NT2/D1 (cell line): ENCODE results near the gene C10orf71.

ENCODE experiments used
- DNase-seq: peaks from one replicate; pipeline ENCODE4 v3.0.0-alpha.2; 2011; ENCODE audit warnings: low read depth, low spot score
- H3K27me3 ChIP-seq: 2 replicates; pipeline ENCODE4 v1.6.0; 2011; ENCODE audit warnings: mild to moderate bottlenecking; ENCODE audit not compliant: insufficient read length, insufficient read depth
- H3K36me3 ChIP-seq: 2 replicates; pipeline ENCODE4 v1.6.1; 2011; ENCODE audit warnings: mild to moderate bottlenecking, low read length, mixed read lengths; ENCODE audit not compliant: insufficient read depth, insufficient read length
- H3K4me1 ChIP-seq: 2 replicates; pipeline ENCODE4 v1.5.1; 2011; ENCODE audit not compliant: insufficient read depth, insufficient read length
- H3K4me3 ChIP-seq: 2 replicates; pipeline ENCODE4 v1.5.1; 2011; ENCODE audit warnings: low read depth; ENCODE audit not compliant: insufficient read length
- H3K9ac ChIP-seq: 2 replicates; pipeline ENCODE4 v1.6.0; 2011; ENCODE audit warnings: low read depth; ENCODE audit not compliant: insufficient read length
- H3K9me3 ChIP-seq: 2 replicates; pipeline ENCODE4 v1.5.1; 2011; ENCODE audit warnings: mild to moderate bottlenecking, low read length; ENCODE audit not compliant: insufficient read depth
- SUZ12 ChIP-seq: IDR thresholded peaks from 2 replicates; pipeline ENCODE4 v1.6.1; 2011; ENCODE audit not compliant: insufficient read length, insufficient read depth; ENCODE audit errors: extremely low read depth
- YY1 ChIP-seq: IDR thresholded peaks from 2 replicates; pipeline ENCODE4 v1.6.1; 2011; ENCODE audit not compliant: insufficient read length, insufficient read depth
- ZNF274 ChIP-seq: IDR thresholded peaks from 2 replicates; pipeline ENCODE4 v1.6.1; 2011; ENCODE audit warnings: mild to moderate bottlenecking, low read depth, low read length

Gene C10orf71

DNA sequence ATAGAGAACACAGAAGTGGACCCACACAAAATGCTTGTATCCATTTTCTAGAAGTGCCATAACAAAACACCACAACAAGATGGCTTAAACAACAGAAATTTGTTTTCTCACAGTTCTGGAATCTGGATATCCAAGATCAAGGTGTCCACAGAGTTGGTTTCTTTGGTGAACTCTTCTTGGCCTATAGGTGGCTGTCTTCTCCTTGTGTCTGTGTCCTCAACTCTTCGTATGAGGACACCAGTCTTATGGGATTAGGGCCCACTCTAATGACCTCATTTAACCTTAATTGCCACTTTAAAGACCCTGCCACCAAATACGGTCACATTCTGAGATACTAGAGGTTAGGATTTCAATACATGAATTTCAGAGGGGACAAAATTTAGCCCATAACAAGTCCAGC, 30.8 kb upstream of the C10orf71 start:
- Histone ChIP-seq H3K36me3 (no peaks in the 10 kb centered on the region), H3K27me3 (no peaks in the 10 kb centered on the region), H3K4me1 (no peaks in the 10 kb centered on the region), H3K9me3 (peaks cover 13% of the 10 kb centered on the region), H3K4me3 (no peak overlapping the region), H3K9ac (no peak overlapping the region)
- no peak for DNase-seq
- no peak for TF ChIP-seq ZNF274

DNA sequence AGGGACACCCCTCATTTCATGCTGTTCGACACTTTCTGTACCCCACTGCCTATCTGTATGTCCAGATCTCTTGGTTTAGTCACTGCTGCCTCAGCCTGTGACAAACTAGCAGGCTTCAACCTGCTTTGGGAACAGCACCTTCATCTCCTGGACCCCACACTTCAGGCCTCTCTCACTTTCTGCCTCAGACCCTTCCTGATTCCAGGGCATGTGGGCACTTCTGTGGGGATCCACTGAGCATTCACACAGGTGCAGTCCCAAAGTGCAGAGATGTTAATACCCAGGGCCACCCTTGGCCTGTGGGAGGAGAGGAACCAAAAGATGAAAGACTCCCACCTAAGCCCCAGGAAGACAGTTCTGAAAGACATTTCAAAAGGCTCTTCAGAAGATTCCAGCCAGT, 29.4 kb upstream of the C10orf71 start:
- no peak for DNase-seq
- Histone ChIP-seq H3K27me3 (no peaks in the 10 kb centered on the region), H3K9me3 (peaks cover 13% of the 10 kb centered on the region), H3K36me3 (no peaks in the 10 kb centered on the region), H3K9ac (no peak overlapping the region), H3K4me3 (no peak overlapping the region), H3K4me1 (no peaks in the 10 kb centered on the region)
- no peak for TF ChIP-seq SUZ12
- no peak for TF ChIP-seq YY1
- no peak for TF ChIP-seq ZNF274

DNA sequence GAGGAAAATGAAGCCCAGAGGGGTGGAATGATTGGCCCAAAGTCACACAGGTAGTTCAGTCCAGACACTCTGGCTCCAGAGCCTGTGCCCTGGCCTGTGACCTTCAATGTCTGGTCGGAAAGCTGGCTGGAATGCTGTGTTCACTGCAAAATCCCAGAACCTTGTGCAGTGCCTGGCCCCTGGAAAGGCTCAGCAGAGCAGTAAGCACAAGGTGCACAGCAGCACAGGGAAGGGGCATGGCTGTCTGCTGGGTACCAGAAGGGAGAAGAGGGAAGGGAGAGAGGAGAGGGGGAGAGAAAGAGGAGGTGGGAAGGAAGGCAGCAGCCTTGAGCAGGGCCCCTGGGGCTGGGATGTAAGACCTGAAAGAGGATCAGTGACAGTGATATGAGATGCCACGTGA, 28.4 kb upstream of the C10orf71 start:
- Histone ChIP-seq H3K4me1 (no peaks in the 10 kb centered on the region), H3K9me3 (0 out of 2 replicates have a peak, but pooled peaks cover 4% of the 10 kb centered on the region), H3K9ac (no peak overlapping the region), H3K36me3 (no peaks in the 10 kb centered on the region), H3K4me3 (no peak overlapping the region), H3K27me3 (no peaks in the 10 kb centered on the region)
- no peak for TF ChIP-seq ZNF274
- TF ChIP-seq SUZ12: no peak
- TF ChIP-seq YY1: no peak
- no peak for DNase-seq

DNA sequence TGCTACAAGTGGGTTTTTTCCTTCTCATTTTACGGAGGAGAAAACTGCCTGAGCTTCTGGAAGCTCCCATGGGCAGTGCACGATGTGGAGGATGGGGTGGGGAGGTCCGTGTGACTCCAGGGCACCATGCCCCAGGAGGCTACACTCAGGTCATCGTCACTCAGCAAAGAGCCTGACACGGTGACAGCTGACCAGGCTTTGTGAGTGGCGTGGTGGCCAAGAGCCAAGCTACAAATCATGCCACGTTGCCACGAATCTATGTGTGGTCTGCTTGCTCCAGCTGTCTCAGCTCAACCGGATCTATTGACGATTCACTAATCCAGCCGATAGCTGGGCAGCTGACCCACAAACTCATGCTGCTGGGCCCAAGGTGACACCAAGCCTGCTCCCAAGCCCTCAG, 27.6 kb upstream of the C10orf71 start:
- no peak overlapping the region for H3K4me3 ChIP-seq
- H3K36me3 ChIP-seq: no peaks in the 10 kb centered on the region
- H3K27me3 ChIP-seq: no peaks in the 10 kb centered on the region
- H3K9ac ChIP-seq: no peak overlapping the region
- H3K4me1 ChIP-seq: no peaks in the 10 kb centered on the region
- no peak for DNase-seq
- no peak for TF ChIP-seq SUZ12
- TF ChIP-seq YY1: no peak
- TF ChIP-seq ZNF274: no peak
- no peaks in the 10 kb centered on the region for H3K9me3 ChIP-seq

DNA sequence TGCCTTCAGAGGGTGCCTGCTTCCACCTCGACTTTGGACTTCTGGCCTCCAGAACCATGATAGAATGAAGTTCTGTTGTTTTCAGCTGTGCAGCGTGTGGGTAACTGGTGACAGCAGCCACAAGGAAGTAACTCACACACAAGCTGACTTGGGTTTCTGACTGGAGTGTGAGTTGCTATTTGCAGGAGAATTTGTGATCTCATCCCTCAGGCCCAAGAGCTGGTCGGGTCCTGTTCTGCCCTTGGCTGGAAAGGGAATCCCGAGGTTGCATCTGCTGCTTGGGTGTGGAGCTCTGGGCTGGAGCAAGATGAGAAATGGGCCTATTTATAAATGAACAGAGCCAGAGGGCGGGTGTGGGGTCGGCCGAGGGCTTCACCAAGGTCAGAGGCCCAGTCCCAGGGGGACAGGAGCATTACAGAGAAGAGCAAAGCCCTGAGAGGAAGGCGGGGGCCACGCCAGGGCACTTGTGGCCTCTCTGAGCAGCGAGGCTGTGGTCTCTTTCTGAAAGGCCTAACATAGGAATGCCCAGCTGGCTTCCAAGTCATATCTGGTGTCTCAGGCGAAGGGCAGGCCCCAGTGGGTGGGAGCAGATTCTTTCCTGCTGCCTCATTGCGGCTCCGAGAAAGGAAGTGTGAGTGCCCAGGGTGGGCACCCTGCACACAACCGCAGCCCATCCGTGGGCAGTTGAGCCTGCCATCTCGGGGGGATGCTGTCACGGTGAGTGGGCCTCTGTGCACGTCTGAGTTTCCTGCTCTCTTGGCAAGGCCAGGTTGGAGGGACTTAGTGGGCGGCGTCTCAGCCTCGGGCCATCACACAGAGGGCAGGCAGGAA, 26.5 kb upstream of the C10orf71 start:
- no peaks in the 10 kb centered on the region for H3K27me3 ChIP-seq

DNA sequence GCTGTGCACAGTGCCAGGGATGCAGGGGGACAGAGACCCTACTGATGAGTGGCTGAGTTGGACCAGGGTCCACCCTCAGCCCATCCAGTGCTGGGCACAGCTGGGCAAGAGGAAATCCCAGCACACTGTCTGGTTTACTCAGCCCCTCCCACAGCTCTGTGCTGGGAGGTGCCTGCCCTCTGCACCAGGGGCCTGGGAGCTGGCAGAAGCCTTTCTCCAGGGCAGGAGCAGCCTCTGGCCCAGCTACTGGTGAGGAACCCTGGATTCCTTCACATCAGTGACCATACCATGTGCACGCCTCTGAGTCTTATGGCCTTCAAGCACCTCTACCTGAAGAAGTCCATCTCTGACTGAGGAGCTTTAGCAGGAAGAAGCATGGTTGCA, 25.9 kb upstream of the C10orf71 start:
- Histone ChIP-seq H3K36me3 (no peaks in the 10 kb centered on the region), H3K27me3 (no peaks in the 10 kb centered on the region), H3K9ac (no peak overlapping the region), H3K4me1 (no peaks in the 10 kb centered on the region), H3K4me3 (no peak overlapping the region), H3K9me3 (no peaks in the 10 kb centered on the region)
- DNase-seq: no peak
- no peak for TF ChIP-seq YY1
- no peak for TF ChIP-seq SUZ12
- TF ChIP-seq ZNF274: no peak

More for the DNA sequence above, 26.5 kb upstream of the C10orf71 start:
- TF ChIP-seq ZNF274: no peak
- TF ChIP-seq SUZ12: no peak
- no peak for TF ChIP-seq YY1
- no peak overlapping the region for H3K4me3 ChIP-seq
- no peaks in the 10 kb centered on the region for H3K9me3 ChIP-seq
- no peak overlapping the region for H3K9ac ChIP-seq
- no peak for DNase-seq
- no peaks in the 10 kb centered on the region for H3K4me1 ChIP-seq
- H3K36me3 ChIP-seq: no peaks in the 10 kb centered on the region

DNA sequence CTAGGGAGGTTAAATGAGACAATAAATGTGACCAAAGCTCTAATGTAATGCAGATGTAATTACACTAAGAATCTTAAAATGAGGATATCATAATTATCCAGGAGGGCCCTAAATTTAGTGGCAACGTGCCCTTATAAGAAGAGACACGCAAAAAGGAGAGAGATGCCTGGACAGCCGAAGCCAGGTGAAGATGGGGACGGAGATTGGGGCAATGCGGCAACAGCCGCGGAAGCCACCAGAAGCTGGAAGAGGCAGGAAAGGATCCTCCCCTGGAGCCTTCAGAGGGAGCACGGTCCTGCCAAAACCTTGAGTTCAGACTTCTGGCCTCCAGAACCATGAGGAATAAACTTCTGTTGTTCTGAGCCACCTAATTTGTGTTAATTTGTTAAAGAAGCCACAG, 25.3 kb upstream of the C10orf71 start:
- Histone ChIP-seq H3K27me3 (no peaks in the 10 kb centered on the region), H3K36me3 (no peaks in the 10 kb centered on the region), H3K9me3 (no peaks in the 10 kb centered on the region), H3K4me1 (no peaks in the 10 kb centered on the region), H3K4me3 (no peak overlapping the region), H3K9ac (no peak overlapping the region)
- DNase-seq: no peak
- TF ChIP-seq SUZ12 (no peak), ZNF274 (no peak), YY1 (no peak)

DNA sequence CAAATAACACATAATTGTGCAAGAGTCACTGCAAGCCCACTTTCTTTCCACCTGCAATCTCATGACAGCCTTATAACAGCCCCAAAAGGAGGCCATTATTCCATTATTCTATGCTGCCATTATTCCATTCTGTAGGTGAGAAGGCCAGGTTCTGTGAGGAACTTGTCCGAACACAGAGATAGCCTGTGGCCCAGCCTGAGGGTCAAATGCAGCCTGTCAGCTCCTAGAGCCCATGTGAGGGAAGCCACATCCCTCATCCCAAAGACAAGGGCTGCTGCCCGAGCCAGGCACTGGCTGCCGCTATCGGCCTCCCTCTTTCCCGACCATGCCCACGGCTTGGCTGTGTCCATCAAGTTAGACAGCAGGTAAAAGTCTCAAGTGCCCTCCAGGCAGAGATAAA, 24.1 kb upstream of the C10orf71 start:
- Histone ChIP-seq H3K4me3 (no peak overlapping the region), H3K36me3 (no peaks in the 10 kb centered on the region), H3K9me3 (no peaks in the 10 kb centered on the region), H3K9ac (no peak overlapping the region), H3K27me3 (no peaks in the 10 kb centered on the region), H3K4me1 (no peaks in the 10 kb centered on the region)
- no peak for DNase-seq
- no peak for TF ChIP-seq SUZ12
- no peak for TF ChIP-seq ZNF274
- TF ChIP-seq YY1: no peak
